ENCODE results near the gene DDR2.
"Not testable (repeated sequence)": the region's sequence is repeated elsewhere in the genome, so short reads cannot be mapped to it uniquely, and the experiment has no call there.

The DDR2 gene

DNA sequence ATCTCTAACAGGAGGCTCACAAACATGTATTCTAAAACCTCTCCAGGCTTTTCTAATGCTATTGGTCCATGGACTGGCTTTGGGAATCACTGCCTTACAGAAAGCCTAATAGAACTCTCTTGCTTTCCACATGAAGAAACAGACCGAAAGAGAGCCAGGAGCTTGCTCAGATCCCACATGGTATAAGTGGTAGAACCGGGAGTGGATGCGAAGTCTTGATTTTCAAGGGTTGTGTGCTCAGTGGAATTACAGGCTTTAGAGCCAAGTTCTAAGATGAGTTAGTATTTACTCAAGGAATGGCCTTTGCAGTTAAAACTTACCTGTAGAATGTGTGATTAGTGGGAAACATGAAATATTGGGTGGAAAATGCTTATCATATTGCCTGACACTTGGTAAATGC, 103.9 kb downstream of the DDR2 start:
- Histone ChIP-seq H3K36me3 (no peaks in the 10 kb centered on the region), H3K27ac (no peak overlapping the region), H3K27me3 (no peaks in the 10 kb centered on the region), H3K4me3 (ENCODE audit: low read depth in 1 of 2, low read length in 1 of 2) (no peak overlapping the region), H3K4me1 (ENCODE audit: control insufficient read depth in 1 of 2, insufficient read depth in 1 of 2, low read depth in 1 of 2, low read length in 1 of 2) (no peaks in the 10 kb centered on the region), H3K9me3 (no peaks in the 10 kb centered on the region)
- TF ChIP-seq, protein P1, sequence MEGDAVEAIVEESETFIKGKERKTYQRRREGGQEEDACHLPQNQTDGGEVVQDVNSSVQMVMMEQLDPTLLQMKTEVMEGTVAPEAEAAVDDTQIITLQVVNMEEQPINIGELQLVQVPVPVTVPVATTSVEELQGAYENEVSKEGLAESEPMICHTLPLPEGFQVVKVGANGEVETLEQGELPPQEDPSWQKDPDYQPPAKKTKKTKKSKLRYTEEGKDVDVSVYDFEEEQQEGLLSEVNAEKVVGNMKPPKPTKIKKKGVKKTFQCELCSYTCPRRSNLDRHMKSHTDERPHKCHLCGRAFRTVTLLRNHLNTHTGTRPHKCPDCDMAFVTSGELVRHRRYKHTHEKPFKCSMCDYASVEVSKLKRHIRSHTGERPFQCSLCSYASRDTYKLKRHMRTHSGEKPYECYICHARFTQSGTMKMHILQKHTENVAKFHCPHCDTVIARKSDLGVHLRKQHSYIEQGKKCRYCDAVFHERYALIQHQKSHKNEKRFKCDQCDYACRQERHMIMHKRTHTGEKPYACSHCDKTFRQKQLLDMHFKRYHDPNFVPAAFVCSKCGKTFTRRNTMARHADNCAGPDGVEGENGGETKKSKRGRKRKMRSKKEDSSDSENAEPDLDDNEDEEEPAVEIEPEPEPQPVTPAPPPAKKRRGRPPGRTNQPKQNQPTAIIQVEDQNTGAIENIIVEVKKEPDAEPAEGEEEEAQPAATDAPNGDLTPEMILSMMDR (IDR thresholded peaks at IDR 0.05), result no peak

DNA sequence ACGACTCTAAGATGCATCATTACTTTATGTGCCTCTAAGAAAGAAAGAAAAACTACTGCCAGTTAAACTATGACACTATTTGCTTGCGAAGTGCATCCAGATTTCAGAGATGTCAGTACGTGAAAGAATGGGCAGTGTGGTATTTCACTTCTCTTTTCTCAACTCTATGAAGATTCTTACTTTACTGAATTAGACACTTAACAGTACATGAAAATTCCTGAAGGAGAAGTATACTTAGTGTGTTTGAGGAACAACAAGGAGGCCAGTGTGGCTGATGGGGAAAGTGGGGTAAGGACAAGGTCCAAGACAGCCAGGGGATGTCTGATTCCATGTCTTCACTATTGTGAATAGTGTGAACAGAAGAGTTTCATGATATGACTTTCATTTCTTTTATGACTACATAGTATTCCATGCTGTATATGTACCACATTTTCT, 104.4 kb downstream of the DDR2 start:
- Histone ChIP-seq H3K4me3 (ENCODE audit: low read depth in 1 of 2, low read length in 1 of 2) (no peak overlapping the region), H3K4me1 (ENCODE audit: control insufficient read depth in 1 of 2, insufficient read depth in 1 of 2, low read depth in 1 of 2, low read length in 1 of 2) (no peaks in the 10 kb centered on the region), H3K27ac (no peak overlapping the region), H3K36me3 (no peaks in the 10 kb centered on the region), H3K9me3 (no peaks in the 10 kb centered on the region), H3K27me3 (no peaks in the 10 kb centered on the region)
- TF ChIP-seq, protein P1 (IDR thresholded peaks at IDR 0.05), result no peak

GRCh38 chr1:162740755-162741154, 108.5 kb downstream of the DDR2 start:
- no peaks in the 10 kb centered on the region for H3K36me3 ChIP-seq
- H3K4me3 ChIP-seq (ENCODE audit: low read depth in 1 of 2, low read length in 1 of 2), result no peak overlapping the region
- H3K27me3 ChIP-seq, result no peaks in the 10 kb centered on the region
- H3K27ac ChIP-seq, result no peak overlapping the region
- no peaks in the 10 kb centered on the region for H3K4me1 ChIP-seq (ENCODE audit: control insufficient read depth in 1 of 2, insufficient read depth in 1 of 2, low read depth in 1 of 2, low read length in 1 of 2)
- TF ChIP-seq, protein P1 (IDR thresholded peaks at IDR 0.05), result no peak
- no peaks in the 10 kb centered on the region for H3K9me3 ChIP-seq

DNA sequence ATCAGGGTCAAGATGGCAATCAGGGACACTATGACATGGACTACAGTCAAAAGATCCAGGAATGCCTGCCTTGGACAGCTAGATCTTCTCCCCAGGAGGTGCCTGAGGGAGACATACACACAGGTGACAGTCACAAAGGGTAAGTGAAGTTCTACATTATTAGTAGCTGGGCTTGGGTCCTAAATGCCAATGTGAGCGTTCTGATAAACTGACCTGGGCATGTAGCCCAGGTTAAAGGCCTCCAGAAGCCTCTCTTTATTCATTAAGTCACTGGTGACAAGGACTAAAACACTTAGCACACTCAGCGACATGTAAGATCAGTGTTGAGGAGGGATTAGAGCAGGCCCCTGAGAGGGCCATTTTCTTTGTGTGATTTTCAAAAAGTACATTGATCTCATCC, 109.3 kb downstream of the DDR2 start:
- H3K27me3 ChIP-seq, result no peaks in the 10 kb centered on the region
- TF ChIP-seq, protein P1 (IDR thresholded peaks at IDR 0.05), result no peak
- H3K9me3 ChIP-seq, result no peaks in the 10 kb centered on the region

DNA sequence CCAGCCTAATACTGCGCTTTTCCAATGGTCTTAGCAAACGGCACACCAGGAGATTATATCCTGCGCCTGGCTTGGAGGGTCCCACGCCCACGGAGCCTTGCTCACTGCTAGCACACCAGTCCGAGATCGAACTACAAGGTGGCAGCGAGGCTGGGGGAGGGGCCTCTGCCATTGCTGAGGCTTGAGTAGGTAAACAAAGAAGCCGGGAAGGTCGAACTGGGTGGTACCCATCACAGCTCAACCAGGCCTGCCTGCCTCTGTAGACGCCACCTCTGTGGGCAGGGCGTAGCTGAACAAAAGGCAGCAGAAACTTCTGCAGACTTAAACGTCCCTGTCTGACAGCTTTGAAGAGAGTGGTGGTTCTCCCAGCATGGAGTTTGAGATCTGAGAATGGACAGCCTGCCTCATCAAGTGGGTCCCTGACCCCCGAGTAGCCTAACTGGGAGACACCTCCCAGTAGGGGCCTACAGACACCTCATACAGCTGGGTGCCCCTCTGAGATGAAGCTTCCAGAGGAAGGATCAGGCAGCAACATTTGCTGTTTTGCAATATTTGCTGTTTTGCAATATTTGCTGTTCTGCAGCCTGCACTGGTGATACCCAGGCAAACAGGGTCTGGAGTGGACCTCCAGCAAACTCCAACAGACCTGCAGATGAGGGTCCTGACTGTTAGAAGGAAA, 114.1 kb downstream of the DDR2 start:
- not testable (repeated sequence) for H3K9me3 ChIP-seq; H3K27ac ChIP-seq; H3K4me1 ChIP-seq (ENCODE audit: control insufficient read depth in 1 of 2, insufficient read depth in 1 of 2, low read depth in 1 of 2, low read length in 1 of 2); H3K36me3 ChIP-seq; H3K27me3 ChIP-seq; H3K4me3 ChIP-seq (ENCODE audit: low read depth in 1 of 2, low read length in 1 of 2)

More for the DNA sequence above, 109.3 kb downstream of the DDR2 start:
- H3K4me1 ChIP-seq (ENCODE audit: control insufficient read depth in 1 of 2, insufficient read depth in 1 of 2, low read depth in 1 of 2, low read length in 1 of 2), result no peaks in the 10 kb centered on the region
- H3K4me3 ChIP-seq (ENCODE audit: low read depth in 1 of 2, low read length in 1 of 2), result no peak overlapping the region
- H3K36me3 ChIP-seq, result no peaks in the 10 kb centered on the region
- no peak overlapping the region for H3K27ac ChIP-seq

DNA sequence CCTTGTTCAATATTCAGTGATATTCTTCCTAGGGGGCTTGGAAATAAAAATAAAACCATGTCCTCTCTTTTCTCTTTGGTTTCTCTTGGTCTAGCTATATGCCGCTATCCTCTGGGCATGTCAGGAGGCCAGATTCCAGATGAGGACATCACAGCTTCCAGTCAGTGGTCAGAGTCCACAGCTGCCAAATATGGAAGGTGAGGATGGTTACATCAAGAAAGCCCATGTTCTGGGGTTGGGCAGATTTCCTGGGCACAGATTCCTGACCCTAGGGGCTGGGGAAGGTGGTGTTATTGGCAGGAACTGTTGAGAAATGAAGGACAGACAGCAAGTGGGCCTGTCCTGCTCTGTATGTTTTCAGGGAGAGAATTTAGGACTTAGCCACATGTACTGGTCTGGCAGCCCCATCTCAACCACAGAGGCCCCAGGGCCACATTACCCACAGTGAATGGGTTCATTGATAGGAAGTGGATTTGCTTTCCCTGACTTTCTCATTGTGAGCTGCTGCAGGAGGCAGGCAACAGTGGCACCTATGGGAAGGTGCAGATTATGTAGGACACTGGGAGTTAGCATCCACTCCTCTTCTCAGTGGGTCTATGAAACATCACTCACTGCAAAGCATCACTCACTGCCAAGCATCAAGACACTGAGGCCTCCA, 120.9 kb downstream of the DDR2 start:
- no peak overlapping the region for H3K4me3 ChIP-seq (ENCODE audit: low read depth in 1 of 2, low read length in 1 of 2)
- H3K27me3 ChIP-seq, result no peaks in the 10 kb centered on the region
- H3K9me3 ChIP-seq, result no peaks in the 10 kb centered on the region
- no peaks in the 10 kb centered on the region for H3K36me3 ChIP-seq
- H3K27ac ChIP-seq, result no peak overlapping the region
- H3K4me1 ChIP-seq (ENCODE audit: control insufficient read depth in 1 of 2, insufficient read depth in 1 of 2, low read depth in 1 of 2, low read length in 1 of 2), result no peaks in the 10 kb centered on the region
- TF ChIP-seq, protein P1 (IDR thresholded peaks at IDR 0.05), result no peak

Measured in neutrophil (primary cell).